LNCAP (cell line): ENCODE results near the gene MEF2C.

ENCODE experiments used
- CTCF ChIP-seq: fragments of 450-650 bp; IDR thresholded peaks from 2 replicates; pipeline ENCODE4 v1.5.1; 2017; ENCODE audit warnings: mild to moderate bottlenecking

MEF2C gene

GRCh38 chr5:88776692-88777091, 106.3 kb downstream of the MEF2C start:
- TF ChIP-seq CTCF: no peak

- TF ChIP-seq CTCF: no peak
Observed at GRCh38 chr5:88772831-88773230, 110.2 kb downstream of the MEF2C start.

- no peak for TF ChIP-seq CTCF
Observed at GRCh38 chr5:88772047-88772446, 110.9 kb downstream of the MEF2C start.

DNA sequence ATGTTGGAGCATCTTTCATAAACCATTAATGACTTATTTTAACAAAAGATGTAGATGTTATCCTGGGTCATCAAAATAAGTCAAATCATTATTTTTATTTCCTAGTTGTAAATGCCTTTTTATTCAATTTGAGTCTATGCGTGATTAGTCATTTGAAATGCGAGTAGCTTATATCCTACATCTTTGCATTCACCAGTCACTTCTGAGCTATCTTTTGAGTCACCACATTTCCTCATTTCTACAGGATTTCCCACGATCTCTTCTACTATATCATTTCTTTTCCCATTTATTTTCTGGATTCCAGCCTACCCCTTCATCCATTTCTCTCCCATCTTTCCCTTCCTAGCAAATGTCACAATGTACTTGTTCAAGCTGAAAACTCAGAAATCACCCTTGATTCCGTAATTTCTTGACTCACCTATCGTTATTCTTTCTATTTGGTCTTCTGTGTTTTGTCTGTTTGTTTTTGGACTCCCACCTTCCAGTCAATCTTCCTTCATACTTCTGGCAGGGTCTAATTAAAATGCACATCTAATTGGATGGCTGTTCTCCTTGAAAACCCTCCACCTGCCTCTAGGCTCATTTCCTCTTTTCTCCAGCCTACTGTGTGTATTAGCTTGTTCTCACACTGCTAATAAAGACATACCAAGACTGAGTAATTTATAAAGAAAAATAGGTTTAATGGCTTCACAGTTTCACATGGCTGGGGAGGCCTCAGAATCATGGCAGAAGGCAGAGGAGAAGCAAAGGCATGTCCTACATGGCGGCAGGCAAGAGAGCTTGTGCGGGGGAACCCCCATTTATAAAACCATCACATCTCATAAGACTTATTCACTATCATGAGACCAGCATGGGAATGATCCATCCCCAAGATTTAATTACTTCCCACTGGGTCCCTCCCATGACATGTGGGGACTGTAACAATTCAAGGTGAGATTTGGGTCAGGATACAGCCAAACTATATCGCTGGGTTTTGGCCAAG, 112.4 kb downstream of the MEF2C start:
- no peak for TF ChIP-seq CTCF

DNA sequence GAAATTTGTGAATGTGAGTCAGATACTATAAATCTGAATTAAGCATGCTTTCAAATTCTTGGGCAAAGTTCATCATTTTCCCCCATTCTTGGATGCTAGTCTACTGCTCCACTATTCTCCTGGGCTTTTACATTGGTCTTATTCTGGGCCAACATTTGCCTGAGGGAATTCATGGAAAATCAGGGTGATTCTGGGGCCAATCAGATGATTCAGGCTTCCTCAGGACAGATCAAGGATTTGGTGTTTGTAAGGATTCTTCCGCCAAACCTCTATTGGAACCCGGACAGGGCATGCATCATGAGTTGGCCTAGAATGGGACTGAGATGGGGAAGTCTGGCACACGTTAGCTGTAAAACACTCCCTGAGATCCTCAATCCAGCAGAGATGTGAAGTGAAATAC, 113.8 kb downstream of the MEF2C start:
- no peak for TF ChIP-seq CTCF

DNA sequence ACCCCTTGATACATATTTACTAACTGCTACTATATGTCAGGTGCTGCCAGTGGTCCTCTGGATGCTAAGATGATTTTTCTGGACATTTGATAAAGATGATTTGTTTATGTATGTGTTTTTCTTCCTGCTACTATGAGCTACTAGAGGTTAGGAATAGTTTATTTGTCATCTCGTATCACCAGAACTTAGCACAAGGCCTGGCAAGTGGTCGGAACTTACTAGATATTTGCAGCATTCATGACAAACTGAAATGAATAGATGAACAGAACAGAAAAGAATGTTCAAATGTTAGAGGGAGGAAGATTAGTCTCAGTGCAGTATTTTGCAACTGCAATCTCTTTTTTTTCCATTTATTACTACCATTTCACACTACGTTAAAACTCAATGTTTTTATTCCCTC, 114.6 kb downstream of the MEF2C start:
- no peak for TF ChIP-seq CTCF

- no peak for TF ChIP-seq CTCF
Observed at GRCh38 chr5:88765798-88766197, 117.2 kb downstream of the MEF2C start.
